K562 (cell line): ENCODE measurements around the gene SLC16A5. TPM values are rescaled to one million over a fixed set of nuclear protein-coding genes. Genes with fewer than 3 reads are reported as not detected.
A peak's percentile ranks its signal among the peaks of the same experiment; 100 is the strongest.

Experiments used
- ATAC-seq: fragments of 200-7000 bp; cut with Tn5 transposase; 3 replicates; pipeline ENCODE4 v1.9.1; 2020; ENCODE audit warnings: moderate library complexity
- Bru-seq: library from RNA; stranded (reverse); fragments of 400-500 nt; gene quantifications from one replicate; lab custom pipeline; 2021; lab: Mats Ljungman, UMichigan
- BruChase-seq, 2 experiments: library from RNA; stranded (reverse); fragments of 400-500 nt; gene quantifications; one replicate each; lab custom pipeline; 2021; lab: Mats Ljungman, UMichigan
- BruUV-seq: library from RNA; stranded (reverse); fragments of 400-500 nt; replicated peaks from 2 replicates; lab custom pipeline; 2021; lab: Mats Ljungman, UMichigan
- CTCF ChIA-PET: fragments of 300-600 bp; formaldehyde crosslinking; extraction: SDS; loops from one replicate; lab custom pipeline; 2021; ENCODE audit warnings: low intra/inter-chr PET ratio; lab: Yijun Ruan, JAX
- POLR2A ChIA-PET: fragments of 300-600, 350-650 bp; sonication (Branson Sonifier 250); formaldehyde crosslinking; extraction: SDS; loops from one replicate; lab custom pipeline; 2021; ENCODE audit warnings: antibody characterized with exemption, inconsistent platforms; lab: Yijun Ruan, JAX
- DNase-seq, 4 experiments: peaks; one replicate each; pipeline versions ENCODE4 v3.0.0 to v3.0.0-alpha.2; 2011 to 2018; ENCODE audit warnings: low spot score in 3 of 4, mixed read lengths in 3 of 4; ENCODE audit errors: extremely low read depth in 1 of 4
- FAIRE-seq: peaks from 2 replicates; lab custom pipeline; 2011; peaks lifted over from hg19 to GRCh38; lab: Jason Lieb, UNC
- H2AFZ ChIP-seq: 2 replicates; pipeline ENCODE4 v1.6.0; 2011; ENCODE audit warnings: low read depth, low read length, control low read depth, inconsistent platforms
- H3K27ac ChIP-seq: fragments of 200-600 bp; 3 replicates; pipeline ENCODE4 v1.8.0; 2011; ENCODE audit warnings: low read depth, mild to moderate bottlenecking, control low read depth, inconsistent platforms, low read length, moderate library complexity, mixed read lengths; ENCODE audit errors: extremely low read depth
- H3K27me3 ChIP-seq, 2 experiments: fragments of 300-600 bp in 1 of 2; 2 replicates in 1 of 2; 3 replicates in 1 of 2; pipeline versions ENCODE4 v1.6.0 to v1.8.0; 2011; ENCODE audit warnings: inconsistent platforms in 2 of 2, low read length in 2 of 2, mild to moderate bottlenecking in 1 of 2, mixed read lengths in 1 of 2, moderate library complexity in 1 of 2; ENCODE audit not compliant: control insufficient read depth in 2 of 2, insufficient read depth in 2 of 2
- H3K36me3 ChIP-seq: fragments of 300-600 bp; 3 replicates; pipeline ENCODE4 v1.8.0; 2011; ENCODE audit warnings: mild to moderate bottlenecking, low read length, inconsistent platforms; ENCODE audit not compliant: control insufficient read depth, insufficient read depth
- H3K4me1 ChIP-seq, 2 experiments: fragments of 200-600 bp in 1 of 2; replicated peaks in 1 of 2; 2 replicates in 1 of 2; 3 replicates in 1 of 2; pipeline versions ENCODE4 v1.5.1 to v1.8.0; 2011; ENCODE audit warnings: inconsistent platforms in 2 of 2, low read length in 2 of 2, mild to moderate bottlenecking in 1 of 2, mixed read lengths in 1 of 2, moderate library complexity in 1 of 2; ENCODE audit not compliant: control insufficient read depth in 2 of 2, insufficient read depth in 2 of 2
- H3K4me2 ChIP-seq: 2 replicates; pipeline ENCODE4 v1.6.1; 2011; ENCODE audit warnings: low read length, control low read depth, inconsistent platforms, mixed read lengths; ENCODE audit not compliant: insufficient read depth
- H3K4me3 ChIP-seq: fragments of 200-600 bp; sonication (generic), shearing (Covaris generic); 2 replicates; pipeline ENCODE4 v1.5.1; 2016; ENCODE audit warnings: control low read depth, inconsistent platforms
- H3K79me2 ChIP-seq: fragments of 200-600 bp; 3 replicates; pipeline ENCODE4 v1.8.0; 2011; ENCODE audit warnings: low read length, inconsistent platforms; ENCODE audit not compliant: control insufficient read depth, insufficient read depth
- H3K9ac ChIP-seq, 2 experiments: 2 replicates each; pipeline versions ENCODE4 v1.6.0 to v1.6.1; 2011; ENCODE audit warnings: low read depth in 2 of 2, low read length in 2 of 2, control low read depth in 1 of 2, inconsistent platforms in 1 of 2, mild to moderate bottlenecking in 1 of 2, mixed read lengths in 1 of 2; ENCODE audit not compliant: insufficient read depth in 1 of 2
- H3K9me1 ChIP-seq: one replicate; pipeline ENCODE4 v1.6.0; 2011; ENCODE audit warnings: inconsistent platforms, mild to moderate bottlenecking, low read length, moderate library complexity; ENCODE audit not compliant: control insufficient read depth, insufficient read depth
- H3K9me3 ChIP-seq: replicated peaks from 2 replicates; pipeline ENCODE4 v1.5.1; 2011; ENCODE audit warnings: low read depth, low read length, inconsistent platforms; ENCODE audit not compliant: control insufficient read depth, insufficient read depth
- H4K20me1 ChIP-seq: replicated peaks from 2 replicates; pipeline ENCODE4 v1.6.1; 2011; ENCODE audit warnings: low read length, inconsistent platforms, mixed read lengths; ENCODE audit not compliant: control insufficient read depth, insufficient read depth
- BACH1 ChIP-seq: fragments of 200-800 bp; sonication (Bioruptor generic); IDR thresholded peaks from 2 replicates; pipeline ENCODE4 v1.6.1; 2016; ENCODE audit warnings: missing genetic modification characterization, missing compliant biosample characterization
- BRD4 ChIP-seq: fragments of 200-600 bp; sonication (generic); IDR thresholded peaks from 2 replicates; pipeline ENCODE4 v1.6.1; 2017; ENCODE audit warnings: inconsistent platforms
- DACH1 ChIP-seq: fragments of 450-650 bp; IDR thresholded peaks from 2 replicates; pipeline ENCODE4 v1.6.1; 2018; ENCODE audit not compliant: partially characterized antibody
- ETV6 ChIP-seq, 3 experiments: fragments of 150-350 bp in 1 of 3; sonication (generic) in 1 of 3; formaldehyde crosslinking in 1 of 3; IDR thresholded peaks; 2 replicates each; pipeline versions ENCODE4 v1.6.1 to v1.8.0; 2014 to 2022; ENCODE audit warnings: borderline replicate concordance in 2 of 3, low read depth in 2 of 3, antibody characterized with exemption in 1 of 3, low read length in 1 of 3, mild to moderate bottlenecking in 1 of 3, missing genetic modification reagents in 1 of 3
- PTTG1 ChIP-seq: fragments of 450-650 bp; IDR thresholded peaks from 2 replicates; pipeline ENCODE4 v1.6.1; 2016; ENCODE audit warnings: low read depth, mild to moderate bottlenecking, missing genetic modification characterization, missing compliant biosample characterization
- ZNF740 ChIP-seq, 3 experiments: fragments of 200-800 bp in 1 of 3; sonication (Bioruptor generic) in 1 of 3; sonication (generic) in 1 of 3; formaldehyde crosslinking in 1 of 3; IDR thresholded peaks; 2 replicates each; pipeline versions ENCODE4 v1.6.1 to v1.8.0; 2016 to 2022; ENCODE audit warnings: mild to moderate bottlenecking in 2 of 3, missing compliant biosample characterization in 2 of 3, missing genetic modification characterization in 2 of 3, missing genetic modification reagents in 1 of 3
- WGBS: fragments of 100-300 bp; shearing (Covaris generic); methylation state at CpG from one replicate; pipeline ENCODE4 v1.1.6; 2016; ENCODE audit warnings: low coverage, mixed read lengths; ENCODE audit not compliant: insufficient coverage; ENCODE audit errors: missing lambda C conversion rate; 5-methylcytosine and 5-hydroxymethylcytosine counted together
- in situ Hi-C: fragments of 300-500 bp; cut with MboI; formaldehyde crosslinking; loops from 4 replicates; pipeline ENCODE4 v1.15.0; 2018; ENCODE audit warnings: inconsistent platforms, mixed read lengths
- intact Hi-C: fragments of 100-400 bp; cut with micrococcal nuclease; formaldehyde crosslinking; loops from 2 replicates; pipeline ENCODE4 v1.14.2; 2022
- long read RNA-seq, 3 experiments: library from polyadenylated mRNA in 2 of 3; library from RNA in 1 of 3; unstranded in 2 of 3; stranded (forward) in 1 of 3; transcript quantifications; one replicate each; pipeline ENCODE4 v2.0.0, GENCODE V29; 2019 to 2022
- polyA minus RNA-seq, 3 experiments: library from RNA; depleted of rRNA, polyadenylated mRNA; stranded (reverse); fragments of >200 nt; gene quantifications; 2 replicates each; pipeline ENCODE4 v1.2.3, GENCODE V29; 2011
- polyA plus RNA-seq, 8 experiments: library from polyadenylated mRNA; depleted of rRNA in 4 of 8; stranded (reverse) in 5 of 8; unstranded in 3 of 8; fragments of >200 nt; fragmentation: Nextera tagmentation in 2 of 8; fragmentation: Illumina TruSeq in 1 of 8; extraction: Ambion mirVana in 2 of 8; extraction: Trizol in 1 of 8; gene quantifications; 2 replicates each; pipeline versions ENCODE4 v1.2.1 to v1.2.3, GENCODE V29; 2011 to 2014; ENCODE audit warnings: inconsistent platforms in 1 of 8, missing spikeins in 1 of 8
- total RNA-seq, 7 experiments: library from RNA; depleted of rRNA in 6 of 7; stranded (reverse); fragments of >200 nt in 6 of 7; fragmentation: Illumina TruSeq in 2 of 7; extraction: Trizol in 2 of 7; gene quantifications; 2 replicates each; pipeline versions ENCODE4 v1.2.1 to v1.2.3, GENCODE V29; 2011 to 2021; ENCODE audit warnings: low replicate concordance in 1 of 7

Gene SLC16A5, protein sequence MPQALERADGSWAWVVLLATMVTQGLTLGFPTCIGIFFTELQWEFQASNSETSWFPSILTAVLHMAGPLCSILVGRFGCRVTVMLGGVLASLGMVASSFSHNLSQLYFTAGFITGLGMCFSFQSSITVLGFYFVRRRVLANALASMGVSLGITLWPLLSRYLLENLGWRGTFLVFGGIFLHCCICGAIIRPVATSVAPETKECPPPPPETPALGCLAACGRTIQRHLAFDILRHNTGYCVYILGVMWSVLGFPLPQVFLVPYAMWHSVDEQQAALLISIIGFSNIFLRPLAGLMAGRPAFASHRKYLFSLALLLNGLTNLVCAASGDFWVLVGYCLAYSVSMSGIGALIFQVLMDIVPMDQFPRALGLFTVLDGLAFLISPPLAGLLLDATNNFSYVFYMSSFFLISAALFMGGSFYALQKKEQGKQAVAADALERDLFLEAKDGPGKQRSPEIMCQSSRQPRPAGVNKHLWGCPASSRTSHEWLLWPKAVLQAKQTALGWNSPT
- total RNA-seq (2011; cell fraction: chromatin; rRNA removed; ENCODE audit: low replicate concordance): 3.1 and 9.9 TPM in 2 replicates
- total RNA-seq (2011; cell fraction: nucleolus; rRNA removed): 6.2 and 7.8 TPM in 2 replicates
- total RNA-seq (2011; cell fraction: nucleoplasm; rRNA removed): 3.5 and 5.4 TPM in 2 replicates
- 0.65 and 1.1 TPM in 2 replicates for total RNA-seq (2014; rRNA removed)
- total RNA-seq (2014; rRNA removed; fragmentation: Illumina TruSeq; extraction: Trizol): 0.64 and 0.65 TPM in 2 replicates
- total RNA-seq (2015; rRNA removed; fragmentation: Illumina TruSeq; extraction: Trizol): 0.33 and 0.75 TPM in 2 replicates
- 2.6 and 3.1 TPM in 2 replicates for total RNA-seq (2021)
- 1.2 and 1.8 TPM in 2 replicates for polyA plus RNA-seq (2011; rRNA removed)
- 2.0 and 4.5 TPM in 2 replicates for polyA plus RNA-seq (2011; cell fraction: cytosol; rRNA removed)
- polyA plus RNA-seq (2011; cell fraction: nucleus; rRNA removed): 8.3 and 12.8 TPM in 2 replicates
- polyA plus RNA-seq (2012): 1.1 and 4.0 TPM in 2 replicates
- polyA plus RNA-seq (2014; fragmentation: Illumina TruSeq; extraction: Trizol): 0.91 and 1.8 TPM in 2 replicates
- under 1 TPM; 0.06 to 0.11 TPM for polyA plus RNA-seq (2014; fragmentation: Nextera tagmentation; extraction: Ambion mirVana)
- polyA plus RNA-seq (2014; rRNA removed): 1.8 and 2.4 TPM in 2 replicates
- 0.63 and 0.88 TPM in 2 replicates for polyA minus RNA-seq (2011; rRNA and poly(A)+ RNA removed)
- 2.2 and 2.7 TPM in 2 replicates for polyA minus RNA-seq (2011; cell fraction: cytosol; rRNA and poly(A)+ RNA removed)
- polyA minus RNA-seq (2011; cell fraction: nucleus; rRNA and poly(A)+ RNA removed): 2.2 and 2.4 TPM in 2 replicates
- Bru-seq, nascent RNA: percentile 46 among the genes with signal in this experiment
- percentile 34 among the genes with signal in this experiment for BruChase-seq, experiment 1, labeled RNA remaining after a 2-hour chase
- BruChase-seq, experiment 2, labeled RNA remaining after a 6-hour chase: percentile 35 among the genes with signal in this experiment
- long read RNA-seq, experiment 1: 0 reads
- long read RNA-seq, experiment 2, partial matches to known transcripts: 1 of 2 reads
- long read RNA-seq, experiment 2, other reads (novel, unspliced or antisense): 1 of 2 reads
- long read RNA-seq, experiment 3: 0 reads

- in situ Hi-C loops (no loop called here), intact Hi-C loops (no loop called here)
- no peak for TF ChIP-seq PTTG1 (tag)
- TF ChIP-seq DACH1: no peak
- TF ChIP-seq BRD4: no peak
- TF ChIP-seq ETV6 (IDR thresholded peaks at IDR 0.05; ENCODE audit: borderline replicate concordance in 1 of 2, low read depth in 2 of 2, low read length in 1 of 2): no peak
- no peak for TF ChIP-seq ETV6 (CRISPR knock-in tag; IDR thresholded peaks at IDR 0.05; ENCODE audit: borderline replicate concordance)
- no peak for TF ChIP-seq ZNF740 (CRISPR knock-in tag; IDR thresholded peaks at IDR 0.05)
- no peak for TF ChIP-seq ZNF740 (tag; IDR thresholded peaks at IDR 0.05)
- no peak for TF ChIP-seq BACH1
Observed at GRCh38 chr17:75087558-75088453, at the start of gene SLC16A5. SLC16A5 (plus strand) TSS chr17:75087954; CDS start chr17:75093637, 5,683 bp downstream.

More at GRCh38 chr17:75087558-75088453, at the start of gene SLC16A5:
- H3K4me2 ChIP-seq: peak within 1 kb of the TSS; percentile 90
- H3K4me3 ChIP-seq: peak within 1 kb of the TSS; percentile 34
- peak within 1 kb of the TSS; percentile 91 for H2AFZ ChIP-seq
- DNase-seq (peak; percentile 85 to 96 (median 92)), ATAC-seq (peak; percentile 88), FAIRE-seq (peak; percentile 69)
- WGBS: 35% methylated on average over 18 of the region's 69 CpGs
- H3K36me3 ChIP-seq: no peaks in the 10 kb centered on the region
- CTCF ChIA-PET: interaction anchor here (0.6 kb wide), 1 partner anchor 27 kb away, joined by 3 read pairs; no protein-coding TSS in a partner anchor
- H3K9me3 ChIP-seq: no peaks in the 10 kb centered on the region
- H3K79me2 ChIP-seq: no peaks in the 10 kb centered on the region; the same call in 2 of the 3 replicates
- POLR2A ChIA-PET: interaction anchor here (0.7 to 3.0 kb wide), 7 partner anchors 9 to 27 kb away, joined by 3 to 11 read pairs (median 4); no protein-coding TSS in a partner anchor
- no peaks in the 10 kb centered on the region; a peak in 1 of 5 replicates for H3K27me3 ChIP-seq
- peak within 1 kb of the TSS; percentile 84 for H3K27ac ChIP-seq
- H3K9ac ChIP-seq: peak within 1 kb of the TSS; percentile 71 to 88
- H3K9me1 ChIP-seq: peaks cover 5% of the 10 kb centered on the region
- H4K20me1 ChIP-seq: no peaks in the 10 kb centered on the region
- H3K4me1 ChIP-seq: peaks cover 54 to 59% of the 10 kb centered on the region in 2 experiments
- TSS peak; percentile 58 for BruUV-seq
